Transverse colon (tissue), 4 donors: Measurements from ENCODE around the gene PRSS35. TPM values are rescaled to one million over a fixed set of nuclear protein-coding genes. Genes with fewer than 3 reads are reported as not detected.
"Not testable (repeated sequence)": the region's sequence is repeated elsewhere in the genome, so short reads cannot be mapped to it uniquely, and the experiment has no call there.

Experiments
- DNase-seq: peaks from one replicate; pipeline ENCODE4 v3.0.0-alpha.2; 2019
- H3K27ac ChIP-seq, 4 donors: fragments of 200-600 bp; sonication (generic); 2 replicates each; pipeline ENCODE4 v1.5.1; 2016 to 2018; ENCODE audit warnings: inconsistent platforms in 4 of 4
- H3K27me3 ChIP-seq: fragments of 200-600 bp; sonication (generic); 2 replicates; pipeline ENCODE4 v1.5.1; 2017; ENCODE audit warnings: inconsistent platforms
- H3K36me3 ChIP-seq, 4 donors: fragments of 200-600 bp; sonication (generic); 2 replicates each; pipeline ENCODE4 v1.5.1; 2017 to 2019; ENCODE audit warnings: inconsistent platforms in 4 of 4
- H3K4me1 ChIP-seq, 4 donors: fragments of 200-600 bp; sonication (generic); 2 replicates each; pipeline ENCODE4 v1.5.1; 2017 to 2020; ENCODE audit warnings: inconsistent platforms in 4 of 4
- H3K4me3 ChIP-seq, 4 donors: fragments of 200-600 bp; sonication (generic); 1 replicate in 1 of 4; 2 replicates in 3 of 4; pipeline versions ENCODE4 v1.5.1 to v1.6.1; 2017 to 2019; ENCODE audit warnings: inconsistent platforms in 4 of 4
- H3K9me3 ChIP-seq, 2 donors: fragments of 200-600 bp; sonication (generic); 2 replicates each; pipeline ENCODE4 v1.5.1; 2017 to 2019; ENCODE audit warnings: inconsistent platforms in 2 of 2
- CTCF ChIP-seq, 5 experiments: fragments of 200-600 bp in 3 of 5; fragments of 450-650 bp in 2 of 5; sonication (generic) in 3 of 5; IDR thresholded peaks; 1 replicate in 2 of 5; 2 replicates in 3 of 5; pipeline ENCODE4 v1.5.1; 2016 to 2017; ENCODE audit warnings: antibody characterized with exemption in 5 of 5, inconsistent platforms in 3 of 5, mild to moderate bottlenecking in 2 of 5, moderate library complexity in 1 of 5
- EP300 ChIP-seq: sonication (generic); formaldehyde crosslinking; IDR thresholded peaks from one replicate; pipeline ENCODE4 v1.6.1; 2017; ENCODE audit warnings: antibody characterized with exemption, low read depth
- POLR2A ChIP-seq: fragments of 450-650 bp; IDR thresholded peaks from one replicate; pipeline ENCODE4 v1.6.1; 2016; ENCODE audit warnings: antibody characterized with exemption, mild to moderate bottlenecking, moderate library complexity
- POLR2AphosphoS5 ChIP-seq, 3 donors: sonication (generic); formaldehyde crosslinking; IDR thresholded peaks; one replicate each; pipeline ENCODE4 v1.6.1; 2016; ENCODE audit warnings: antibody characterized with exemption in 3 of 3
- WGBS, 2 donors: methylation state at CpG; one replicate each; pipeline ENCODE4 v1.1.5; 2018; ENCODE audit warnings: low coverage in 1 of 2; 5-methylcytosine and 5-hydroxymethylcytosine counted together
- in situ Hi-C, 4 donors: fragments of 200-750 bp; cut with MboI; loops; one replicate each; pipeline versions ENCODE4 v1.15.0 to v1.15.1; 2017; ENCODE audit warnings: low sequenced_read_pairs in 3 of 4, low pct_ligation_motif_present in 1 of 4, low pct_unique_long_range_greater_than_20kb in 1 of 4
- intact Hi-C: fragments of 100-400 bp; cut with DNase I; formaldehyde crosslinking; loops from one replicate; pipeline ENCODE4 v1.15.1; 2023; ENCODE audit warnings: low total_unique reads
- total RNA-seq, 4 donors: library from RNA; depleted of rRNA; stranded (reverse); fragments of >200 nt; gene quantifications; one replicate each; pipeline ENCODE4 v1.1.0, GENCODE V29; 2016

The PRSS35 gene
- total RNA-seq, 4 donors from 2014 or later: not detected

GRCh38 chr6:83546636-83547035 lies 34.3 kb downstream of the PRSS35 start:
- in situ Hi-C loops: no loop called here
- TF ChIP-seq POLR2AphosphoS5 (IDR thresholded peaks at IDR 0.05) (no peak), EP300 (no peak), CTCF (IDR thresholded peaks at IDR 0.05) (no peak), POLR2A (no peak)
- Histone ChIP-seq H3K27ac (no peak overlapping the region), H3K27me3 (no peaks in the 10 kb centered on the region), H3K9me3 (no peaks in the 10 kb centered on the region), H3K4me3 (no peak overlapping the region), H3K4me1 (no peaks in the 10 kb centered on the region), H3K36me3 (no peaks in the 10 kb centered on the region)
- WGBS, 2 donors: 43% methylated on average over 5 of the region's 5 CpGs; no CpG with 5 or more reads in 1 of the 2 donors
- DNase-seq: peak; percentile 6
- intact Hi-C loops: no loop called here

GRCh38 chr6:83550482-83550881 lies 38.1 kb downstream of the PRSS35 start:
- H3K4me3 ChIP-seq, H3K27me3 ChIP-seq, H3K27ac ChIP-seq, DNase-seq, H3K9me3 ChIP-seq, H3K4me1 ChIP-seq, in situ Hi-C loops, H3K36me3 ChIP-seq, intact Hi-C loops: not testable (repeated sequence)
- WGBS, 2 donors: 58 to 59% methylated on average over 5 of the region's 5 CpGs

- intact Hi-C loops, H3K9me3 ChIP-seq, H3K27ac ChIP-seq, H3K36me3 ChIP-seq, DNase-seq, H3K4me3 ChIP-seq, H3K27me3 ChIP-seq, in situ Hi-C loops, H3K4me1 ChIP-seq: not testable (repeated sequence)
- 82 to 89% methylated on average over 3 to 4 of the region's 4 CpGs for WGBS, 2 donors
These were observed 39.4 kb downstream of the PRSS35 start for GRCh38 chr6:83551748-83552147.

GRCh38 chr6:83556871-83557270 lies 44.5 kb downstream of the PRSS35 start:
- in situ Hi-C loops: no loop called here
- TF ChIP-seq CTCF (IDR thresholded peaks at IDR 0.05) (no peak), POLR2A (no peak), POLR2AphosphoS5 (IDR thresholded peaks at IDR 0.05) (no peak), EP300 (no peak)
- intact Hi-C loops: no loop called here
- no peak overlapping the region for H3K4me3 ChIP-seq
- no peaks in the 10 kb centered on the region for H3K9me3 ChIP-seq
- no peaks in the 10 kb centered on the region for H3K36me3 ChIP-seq
- no peak overlapping the region for H3K27ac ChIP-seq
- no peak for DNase-seq
- H3K27me3 ChIP-seq: no peaks in the 10 kb centered on the region
- H3K4me1 ChIP-seq: no peaks in the 10 kb centered on the region

GRCh38 chr6:83558975-83559374 lies 46.6 kb downstream of the PRSS35 start:
- in situ Hi-C loops (no loop called here), intact Hi-C loops (no loop called here)
- Histone ChIP-seq H3K27ac (no peak overlapping the region), H3K4me3 (no peak overlapping the region), H3K9me3 (no peaks in the 10 kb centered on the region), H3K36me3 (no peaks in the 10 kb centered on the region), H3K27me3 (no peaks in the 10 kb centered on the region), H3K4me1 (no peaks in the 10 kb centered on the region)
- 91 to 100% methylated on average over 1 of the region's 1 CpG for WGBS, 2 donors
- TF ChIP-seq POLR2AphosphoS5 (IDR thresholded peaks at IDR 0.05): no peak
- TF ChIP-seq EP300: no peak
- TF ChIP-seq CTCF (IDR thresholded peaks at IDR 0.05): no peak
- no peak for TF ChIP-seq POLR2A
- DNase-seq: no peak

GRCh38 chr6:83571663-83572185 lies 59.4 kb downstream of the PRSS35 start:
- H3K4me3 ChIP-seq, H3K9me3 ChIP-seq, intact Hi-C loops, H3K4me1 ChIP-seq, in situ Hi-C loops, H3K36me3 ChIP-seq, H3K27me3 ChIP-seq, DNase-seq, H3K27ac ChIP-seq: not testable (repeated sequence)
- WGBS, 2 donors: 83 to 89% methylated on average over 4 of the region's 4 CpGs
